Heart left ventricle (tissue), 16 donors: ENCODE data around the gene RHPN2. TPM values are rescaled to one million over a fixed set of nuclear protein-coding genes. Genes with fewer than 3 reads are reported as not detected.

ENCODE experiments used
- ATAC-seq, 4 donors: fragments of 200-7000 bp; cut with Tn5 transposase; one replicate each; pipeline ENCODE4 v1.9.1; 2020 to 2022; ENCODE audit warnings: moderate library complexity in 4 of 4, mild to moderate bottlenecking in 3 of 4, moderate number of reproducible peaks in 1 of 4
- DNase-seq, 5 donors: peaks; one replicate each; pipeline ENCODE4 v3.0.0-alpha.2; 2020
- H3K27ac ChIP-seq, 12 donors: fragments of 200-600 bp; sonication (generic) in 4 of 12; one replicate each; pipeline versions ENCODE4 v1.5.0 to v1.8.0; 2016 to 2022; ENCODE audit warnings: mild to moderate bottlenecking in 2 of 12
- H3K27me3 ChIP-seq, 9 donors: fragments of 200-600 bp; sonication (generic) in 2 of 9; one replicate each; pipeline versions ENCODE4 v1.5.1 to v1.8.0; 2016 to 2022; ENCODE audit warnings: mild to moderate bottlenecking in 3 of 9
- H3K36me3 ChIP-seq, 9 donors: fragments of 200-600 bp; sonication (generic) in 2 of 9; one replicate each; pipeline versions ENCODE4 v1.5.0 to v1.8.0; 2018 to 2022; ENCODE audit warnings: mild to moderate bottlenecking in 2 of 9
- H3K4me1 ChIP-seq, 12 donors: fragments of 200-600 bp; sonication (generic) in 4 of 12; one replicate each; pipeline versions ENCODE4 v1.5.0 to v1.8.0; 2016 to 2022; ENCODE audit warnings: mild to moderate bottlenecking in 3 of 12
- H3K4me3 ChIP-seq, 12 donors: fragments of 200-600 bp; sonication (generic) in 4 of 12; one replicate each; pipeline versions ENCODE4 v1.5.0 to v1.8.0; 2017 to 2022; ENCODE audit warnings: mild to moderate bottlenecking in 9 of 12, moderate library complexity in 4 of 12
- H3K9me3 ChIP-seq, 12 donors: fragments of 200-600 bp; sonication (generic) in 4 of 12; one replicate each; pipeline versions ENCODE4 v1.5.0 to v1.8.0; 2016 to 2022; ENCODE audit warnings: mild to moderate bottlenecking in 1 of 12
- CTCF ChIP-seq, 12 donors: fragments of 200-600 bp; sonication (generic) in 4 of 12; IDR thresholded peaks; one replicate each; pipeline versions ENCODE4 v1.5.0 to v1.8.0; 2018 to 2022; ENCODE audit warnings: antibody characterized with exemption in 12 of 12, mild to moderate bottlenecking in 5 of 12
- POLR2A ChIP-seq, 2 donors: fragments of 450-650 bp; IDR thresholded peaks; one replicate each; pipeline ENCODE4 v1.6.1; 2017; ENCODE audit warnings: antibody characterized with exemption in 2 of 2, mild to moderate bottlenecking in 2 of 2, moderate library complexity in 2 of 2
- WGBS, 4 donors: extraction: QIAGEN DNeasy Blood & Tissue Kit in 2 of 4; methylation state at CpG; one replicate each; pipeline versions ENCODE4 v1.1.5 to v1.1.7; 2013 to 2018; 5-methylcytosine and 5-hydroxymethylcytosine counted together
- intact Hi-C, 10 donors: fragments of 100-400 bp; cut with DNase I; formaldehyde crosslinking; loops; one replicate each; pipeline versions ENCODE4 v1.11.1 to v1.14.2; 2022
- polyA plus RNA-seq, 2 donors: library from polyadenylated mRNA; stranded (reverse); fragments of 200-250 nt; gene quantifications; one replicate each; pipeline ENCODE4 v1.2.3, GENCODE V29; 2013
- total RNA-seq, 9 donors: library from RNA; depleted of rRNA in 2 of 9; stranded (reverse); fragments of >200 nt in 2 of 9; fragmentation: NEBNext Ultra II Directional in 3 of 9; extraction: Animal tissue kit (Norgen Biotek cat#: 25700) in 3 of 9; gene quantifications; one replicate each; pipeline versions ENCODE4 v1.1.0 to v1.2.4, GENCODE V29; 2016 to 2023
- donor health status: ischemic (EF 13 %, LVEDD 7.1; RV severe dilation, severe dysfunction).
- donor health status: healthy with polysubstance abuse.
- donor health status: DM: no; HTN: yes; CAD: no.
- donor health status: DM: no; HTN: no; CAD: no.
- donor health status: ischemic (EF 25% LVEDD 6.9; RV normal size, moderate dysfunction).
- donor health status: ischemic (EF 25% LVEDD 5.7; RV mildly dilated, moderate dysfunction).
- donor health status: healthy.
- donor health status: DM: yes; HTN: yes; CAD: no.
- donor health status: ischemic (EF 35%, LVEDD 5.7; RV mildly dilated, moderate dysfunction).
- donor health status: nonischemic (EF 11% LVEDD 7.7; RV severe dilation, severe dysfunction).
- donor health status: DM: yes; HTN: yes; CAD: no.
- donor health status: PGD.
- donor health status: ischemic (EF 29% LVEDD 5.4; RV normal size, mild dysfunction).
- donor health status: nonischemic (EF 23%, LVEDD 6.1; RV moderate dilation, normal function).

RHPN2 gene
- total and polyA plus RNA-seq, 11 donors: 0.35 to 3.7 (median 1.9) TPM

DNA sequence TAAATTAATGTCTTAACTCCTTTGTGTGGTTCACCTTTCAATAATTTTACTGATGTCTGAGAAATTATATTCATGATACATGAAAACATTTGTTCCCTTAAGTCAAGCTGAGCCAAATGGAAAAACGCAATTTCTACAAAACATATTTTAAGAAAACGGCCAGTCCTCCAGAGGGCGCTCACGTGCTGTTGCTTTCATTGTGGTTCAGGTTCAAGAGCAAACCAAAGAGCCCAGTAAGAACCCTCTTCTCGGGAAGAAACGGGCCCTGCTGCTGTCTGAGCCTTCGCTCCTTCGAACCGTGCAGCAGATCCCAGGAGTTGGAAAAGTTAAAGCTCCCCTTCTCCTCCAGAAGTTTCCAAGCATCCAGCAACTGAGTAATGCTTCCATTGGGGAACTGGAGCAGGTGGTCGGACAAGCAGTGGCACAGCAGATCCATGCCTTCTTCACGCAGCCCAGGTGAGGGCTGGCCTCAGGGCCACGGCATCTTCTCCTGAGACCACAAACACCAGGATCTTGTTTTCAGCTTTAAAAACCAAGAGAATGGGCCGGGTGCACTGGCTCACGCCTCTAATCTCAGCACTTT, 88.4 kb downstream of the RHPN2 start:
- Histone ChIP-seq H3K4me1 (peaks cover 0 to 6% (median under 1%) of the 10 kb centered on the region in 12 donors), H3K36me3 (peaks cover 0 to 3% (median 0%) of the 10 kb centered on the region in 9 donors), H3K27ac (no peak overlapping the region), H3K4me3 (no peak overlapping the region), H3K9me3 (no peaks in the 10 kb centered on the region), H3K27me3 (no peaks in the 10 kb centered on the region)
- intact Hi-C loops: loop anchor here in 4 of 10 donors (5.0 to 10.0 kb wide), 5 partner anchors 108 to 198 kb away; partner anchors contain the start of gene GPATCH1 (in 3 of the 4)
- 42 to 47% (median 45%) methylated on average over 14 of the region's 14 CpGs for WGBS, 4 donors
- DNase-seq (peak; percentile 34 to 81 (median 60)), ATAC-seq (no peak)
- TF ChIP-seq POLR2A (IDR thresholded peaks at IDR 0.05): no peak
- TF ChIP-seq CTCF (IDR thresholded peaks at IDR 0.05): peak; percentile 45 to 77 (median 68)

- Histone ChIP-seq H3K27ac (peak within 1 kb of the TSS; percentile 7 to 81 (median 65)), H3K27me3 (no peaks in the 10 kb centered on the region), H3K4me3 (peak within 1 kb of the TSS; percentile 57 to 87 (median 75)), H3K36me3 (peaks cover 0 to 11% (median 3%) of the 10 kb centered on the region in 9 donors), H3K9me3 (no peaks in the 10 kb centered on the region), H3K4me1 (peaks cover 0 to 22% (median 10%) of the 10 kb centered on the region in 12 donors)
- TF ChIP-seq POLR2A (IDR thresholded peaks at IDR 0.05): peak in 1 of 2 donors; percentile 30
- no peak for TF ChIP-seq CTCF (IDR thresholded peaks at IDR 0.05)
- ATAC-seq (peak; percentile 99 to 100 (median 100)), DNase-seq (peak; percentile 97 to 98 (median 98))
- intact Hi-C loops: loop anchor here in 5 of 10 donors (2.0 to 10.0 kb wide), 6 partner anchors 110 to 203 kb away; partner anchors contain the start of gene GPATCH1 (in 4 of the 5)
- WGBS, 4 donors: 3 to 8% (median 3%) methylated on average over 22 to 57 of the region's 57 CpGs
These were observed 92.8 kb downstream of the RHPN2 start, which contains the start of the genes CEP89 and FAAP24 for GRCh38 chr19:32971715-32972540. Gene CEP89 (minus strand): TSS chr19:32971958. CDS start chr19:32971874, 84 bp downstream. Gene FAAP24 (plus strand): TSS chr19:32972242. CDS start chr19:32973197, 955 bp downstream.

GRCh38 chr19:32971012-32971595, 93.6 kb downstream of the RHPN2 start:
- Histone ChIP-seq H3K27me3 (no peaks in the 10 kb centered on the region), H3K4me3 (peak overlapping the region; percentile 57 to 87 (median 75)), H3K36me3 (peaks cover 0 to 13% (median 5%) of the 10 kb centered on the region in 9 donors), H3K4me1 (peaks cover 0 to 22% (median 10%) of the 10 kb centered on the region in 12 donors), H3K27ac (peak overlapping the region in 5 of 12 donors; percentile 19 to 60 (median 51)), H3K9me3 (no peaks in the 10 kb centered on the region)
- ATAC-seq (peak in 1 of 4 donors; percentile 1), DNase-seq (no peak)
- TF ChIP-seq CTCF (IDR thresholded peaks at IDR 0.05): no peak
- no peak for TF ChIP-seq POLR2A (IDR thresholded peaks at IDR 0.05)
- intact Hi-C loops: loop anchor here in 4 of 10 donors (5.0 to 10.0 kb wide), 5 partner anchors 111 to 204 kb away; partner anchors contain the start of gene GPATCH1 (in 4 of the 4)
- WGBS, 4 donors: 18 to 26% (median 23%) methylated on average over 21 of the region's 21 CpGs
